ENCODE results near the gene CISD3.

The CISD3 gene

DNA sequence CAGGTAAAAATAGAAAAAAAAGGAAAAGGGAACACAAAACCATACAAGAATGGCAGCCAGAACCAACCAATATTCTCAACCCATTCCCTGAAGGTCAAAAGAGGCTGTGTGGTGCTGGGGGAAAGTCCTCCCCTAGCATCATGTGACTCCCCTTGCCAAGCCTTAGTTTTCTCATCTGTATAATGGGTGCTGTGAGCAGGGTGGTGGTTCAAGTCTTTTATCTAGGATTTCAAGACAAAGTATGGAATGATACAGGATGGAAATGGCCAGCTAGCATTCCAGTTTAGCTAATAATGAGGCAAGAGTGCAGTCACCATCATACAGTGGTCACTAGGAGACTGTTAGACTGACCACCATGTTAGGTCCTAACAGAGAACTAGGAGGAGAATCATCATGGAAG is 43.1 kb downstream of the CISD3 start:
- no peak for DNase-seq (ENCODE audit: low read depth in 2 of 2)

GRCh38 chr17:38777641-38778250 is 47.6 kb downstream of the CISD3 start:
- DNase-seq (ENCODE audit: low read depth in 2 of 2) = no peak

DNA sequence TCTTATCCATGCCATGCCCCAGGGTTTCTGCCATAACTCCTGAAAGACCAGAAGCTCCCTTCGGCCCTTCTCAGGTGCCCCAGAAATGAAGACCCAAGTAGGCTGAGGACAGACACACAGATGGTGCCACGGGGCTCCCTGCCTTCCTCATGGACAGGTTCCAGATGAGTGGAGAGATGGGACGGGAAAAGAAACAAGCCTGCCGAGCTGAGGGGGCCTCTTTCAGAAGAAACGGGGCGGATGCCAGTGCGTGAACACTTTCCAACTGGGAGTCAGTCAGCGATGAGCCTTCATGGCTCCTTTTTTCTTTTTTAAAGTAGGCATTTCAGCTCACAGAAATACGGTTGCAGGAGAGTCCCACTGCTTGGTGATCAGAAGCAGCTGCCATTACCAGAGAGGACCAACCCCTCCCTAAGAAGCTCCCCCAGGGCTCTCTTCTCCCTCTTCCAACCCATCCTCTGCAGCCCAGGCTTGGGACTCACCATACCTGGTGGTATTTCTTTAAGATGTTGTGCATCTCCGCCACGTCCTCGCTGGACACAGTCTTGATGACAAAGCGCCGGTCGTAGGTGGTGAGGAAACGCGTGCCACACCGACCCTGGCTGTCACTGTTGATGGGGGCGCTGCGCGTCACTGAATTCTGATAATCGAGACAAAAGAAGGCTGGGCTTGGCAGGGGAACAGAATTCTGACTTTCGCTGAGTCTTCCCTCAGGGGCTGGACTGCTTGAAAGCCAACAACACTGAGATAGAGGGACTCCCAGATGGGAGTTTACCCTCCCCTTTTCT is 50.0 kb downstream of the CISD3 start:
- DNase-seq (ENCODE audit: low read depth in 2 of 2) = no peak

- no peak for DNase-seq (ENCODE audit: low read depth in 2 of 2)
Measured at GRCh38 chr17:38783227-38783626, 53.1 kb downstream of the CISD3 start.

Data from activated CD8-positive, alpha-beta memory T cell treated with anti-CD3 and anti-CD28 coated beads for 4 hours (primary cell).